Activated gamma-delta T cell treated with anti-CD3 and anti-CD28 coated beads, Interleukin-2, amount 50 U/mL, for 16 hours (primary cell): ENCODE measurements around the gene RAB39A.
"Not testable (repeated sequence)": the region's sequence is repeated elsewhere in the genome, so short reads cannot be mapped to it uniquely, and the experiment has no call there.

Experiments used
- DNase-seq: peaks from one replicate; pipeline ENCODE4 v3.0.0-alpha.2; 2020; ENCODE audit warnings: low read depth

RAB39A gene, protein sequence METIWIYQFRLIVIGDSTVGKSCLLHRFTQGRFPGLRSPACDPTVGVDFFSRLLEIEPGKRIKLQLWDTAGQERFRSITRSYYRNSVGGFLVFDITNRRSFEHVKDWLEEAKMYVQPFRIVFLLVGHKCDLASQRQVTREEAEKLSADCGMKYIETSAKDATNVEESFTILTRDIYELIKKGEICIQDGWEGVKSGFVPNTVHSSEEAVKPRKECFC

DNA sequence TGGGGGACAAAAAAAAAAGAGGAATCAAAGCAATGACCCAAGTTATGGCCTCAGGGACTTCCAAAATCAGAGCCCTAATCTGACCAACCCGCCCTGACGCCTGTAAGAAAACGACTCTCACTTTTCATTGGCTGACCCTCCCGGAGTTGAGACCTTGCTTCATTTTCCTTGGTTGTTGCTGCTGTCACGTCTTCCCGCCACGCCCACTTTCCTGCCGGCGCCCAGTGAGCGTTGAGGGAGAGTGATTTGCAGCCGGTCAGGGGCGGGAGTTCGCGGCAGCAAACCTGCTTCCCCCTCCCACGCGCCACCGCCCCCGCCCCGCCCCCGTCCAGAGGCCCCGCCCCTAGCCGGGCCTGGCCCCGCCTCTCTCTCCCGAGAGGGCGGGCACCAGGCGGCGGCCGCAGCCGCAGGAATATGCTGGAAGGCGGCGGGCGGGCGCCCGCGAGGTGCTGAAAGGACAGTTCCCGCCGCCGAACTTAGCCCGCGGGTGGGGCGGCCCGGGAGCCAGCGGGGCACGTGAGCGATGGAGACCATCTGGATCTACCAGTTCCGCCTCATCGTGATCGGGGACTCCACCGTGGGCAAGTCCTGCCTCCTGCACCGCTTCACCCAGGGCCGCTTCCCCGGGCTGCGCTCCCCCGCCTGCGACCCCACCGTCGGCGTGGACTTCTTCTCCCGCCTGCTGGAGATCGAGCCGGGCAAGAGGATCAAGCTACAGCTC, at the start of gene RAB39A:
TSS of gene RAB39A (plus strand) at position 403 of the 721 bp plus-strand sequence. CDS start at position 524, 121 bp downstream.
- peak; percentile 22 for DNase-seq

DNA sequence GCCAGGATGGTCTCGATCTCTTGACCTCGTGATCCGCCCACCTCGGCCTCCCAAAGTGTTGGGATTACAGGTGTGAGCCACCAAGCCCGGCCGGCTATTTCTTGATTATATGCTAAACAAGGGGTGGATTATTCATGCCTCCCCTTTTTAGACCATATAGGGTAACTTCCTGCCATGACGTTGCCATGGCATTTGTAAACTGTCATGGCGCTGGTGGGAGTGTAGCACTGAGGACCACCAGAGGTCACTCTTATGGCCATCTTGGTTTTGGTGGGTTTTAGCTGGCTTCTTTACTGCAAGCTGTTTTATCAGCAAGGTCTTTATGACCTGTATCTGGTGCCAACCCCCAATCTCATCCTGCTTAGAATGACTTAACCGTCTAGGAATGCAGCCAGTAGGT, 46.8 kb upstream of the RAB39A start:
- DNase-seq = not testable (repeated sequence)

DNA sequence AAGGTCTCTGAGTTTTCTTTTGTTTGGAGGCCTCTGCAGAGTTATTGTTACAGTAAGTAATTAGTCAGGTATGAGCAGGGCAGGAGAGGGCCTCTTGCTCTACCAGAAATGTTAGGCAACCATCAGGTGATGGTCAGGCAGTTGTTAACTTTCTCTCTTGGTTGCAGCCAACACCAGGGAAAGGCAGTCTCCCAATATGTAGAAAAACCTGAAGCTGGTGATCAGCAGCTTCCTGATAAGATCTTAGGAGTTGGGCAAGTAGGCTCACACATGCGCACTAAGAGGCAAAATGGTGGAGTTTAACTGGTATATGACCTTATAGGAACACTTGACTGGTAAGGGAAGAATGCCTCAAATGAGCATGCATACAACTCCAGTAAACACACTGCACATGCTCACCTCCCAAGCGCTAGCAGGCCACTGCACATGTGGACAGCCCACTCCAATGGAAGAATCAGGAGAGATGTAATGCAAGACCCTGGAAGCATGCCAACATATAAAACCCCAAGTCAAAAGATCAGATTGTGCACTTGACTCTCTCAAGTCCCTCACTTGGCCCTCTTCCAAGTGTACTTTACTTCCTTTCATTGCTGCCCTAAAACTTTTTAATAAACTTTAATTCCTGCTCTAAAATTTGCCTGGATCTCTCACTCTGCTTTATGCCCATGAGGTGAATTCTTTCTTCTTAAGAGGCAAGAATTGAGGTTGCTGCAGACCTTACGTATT, 46.0 kb upstream of the RAB39A start:
- DNase-seq = no peak

DNA sequence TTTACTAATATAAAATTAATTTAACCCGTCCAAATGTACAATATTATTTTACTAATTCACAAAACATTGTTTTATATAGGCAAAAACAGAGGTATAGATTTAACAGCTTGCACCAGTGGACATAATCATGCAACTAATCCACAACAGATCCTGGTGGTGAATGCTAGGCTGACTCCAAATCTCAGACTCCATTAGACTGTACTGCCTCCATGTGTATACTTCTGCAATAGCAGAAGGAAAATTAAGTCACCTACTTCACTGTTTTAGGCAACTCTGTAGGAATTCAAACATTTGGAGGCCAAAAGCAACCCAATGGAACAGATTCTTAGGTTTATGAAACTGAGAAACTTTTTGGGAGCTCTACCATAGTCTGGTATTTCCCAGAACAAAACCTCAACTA, 30.0 kb upstream of the RAB39A start:
- DNase-seq = no peak

DNA sequence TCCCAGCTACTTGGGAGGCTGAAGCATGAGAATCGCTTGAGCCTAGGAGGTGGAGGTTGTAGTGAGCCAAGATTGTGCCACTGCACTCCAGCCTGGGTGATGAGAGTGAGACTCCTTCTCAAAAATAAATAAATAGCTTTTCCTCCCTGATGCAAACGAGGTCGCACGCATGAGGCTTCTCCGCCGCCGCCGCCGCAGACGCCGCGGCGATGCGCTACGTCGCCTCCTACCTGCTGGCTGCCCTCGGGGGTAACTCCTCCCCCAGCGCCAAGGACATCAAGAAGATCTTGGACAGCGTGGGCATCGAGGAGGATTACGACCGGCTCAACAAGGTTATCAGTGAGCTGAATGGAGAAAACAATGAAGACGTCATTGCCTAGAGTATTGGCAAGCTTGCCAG, 20.0 kb upstream of the RAB39A start:
- no peak for DNase-seq

DNA sequence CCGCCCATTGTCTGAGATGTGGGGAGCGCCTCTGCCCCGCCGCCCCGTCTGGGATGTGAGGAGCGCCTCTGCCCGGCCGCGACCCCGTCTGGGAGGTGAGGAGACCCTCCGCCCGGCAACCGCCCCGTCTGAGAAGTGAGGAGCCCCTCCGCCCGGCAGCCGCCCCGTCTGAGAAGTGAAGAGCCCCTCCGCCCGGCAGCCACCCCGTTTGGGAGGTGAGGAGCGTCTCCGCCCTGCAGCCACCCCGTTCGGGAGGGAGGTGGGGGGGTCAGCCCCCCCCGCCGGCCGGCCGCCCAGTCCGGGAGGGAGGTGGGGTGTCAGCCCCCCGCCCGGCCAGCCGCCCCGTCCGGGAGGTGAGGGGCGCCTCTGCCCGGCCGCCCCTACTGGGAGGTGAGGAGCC, 15.8 kb upstream of the RAB39A start:
- not testable (repeated sequence) for DNase-seq

DNA sequence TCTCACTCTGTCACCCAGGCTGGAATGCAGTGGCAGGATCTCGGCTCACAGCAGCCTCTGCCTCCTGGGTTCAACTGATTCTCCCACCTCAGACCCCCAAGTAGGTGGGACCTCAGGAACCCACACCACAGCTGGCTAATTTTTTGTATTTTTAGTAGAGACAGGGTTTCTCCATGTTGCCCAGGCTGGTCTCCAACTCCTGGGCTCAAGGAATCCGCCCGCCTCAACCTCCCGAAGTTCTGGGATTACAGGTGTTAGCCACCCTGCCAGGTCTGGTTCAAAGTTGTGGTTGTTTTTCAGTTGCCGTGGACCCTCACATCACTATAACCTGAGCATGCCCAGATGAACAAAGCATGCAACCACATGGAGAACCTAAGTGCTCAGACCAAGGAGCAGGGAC, 13.0 kb upstream of the RAB39A start:
- DNase-seq = no peak

DNA sequence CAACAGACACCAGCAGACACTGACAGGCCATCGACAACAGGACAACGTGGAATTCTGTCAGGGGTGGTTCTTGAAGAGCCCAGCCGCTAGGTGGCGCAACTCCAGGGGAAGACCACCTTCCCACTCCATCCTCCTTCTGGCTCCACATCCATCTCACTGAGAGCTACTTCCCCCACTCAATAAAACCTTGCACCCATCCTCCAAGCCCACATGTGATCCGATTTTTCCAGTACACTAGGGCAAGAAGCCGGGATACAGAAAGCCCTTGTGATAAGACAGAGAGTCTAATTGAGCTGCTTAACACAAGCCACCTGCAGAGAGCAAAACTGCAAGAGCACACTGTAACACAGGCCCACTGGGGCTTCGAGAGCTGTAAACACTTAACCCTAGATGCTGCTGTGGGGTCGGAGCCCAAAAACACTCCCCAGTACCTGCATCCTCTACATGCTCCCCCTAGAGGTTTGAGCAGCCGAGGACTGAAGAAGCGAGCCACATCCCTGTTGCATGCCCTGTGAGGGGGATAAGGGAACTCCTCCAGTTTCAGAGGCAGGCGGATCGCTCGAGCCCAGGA, 11.5 kb upstream of the RAB39A start:
- DNase-seq = no peak

DNA sequence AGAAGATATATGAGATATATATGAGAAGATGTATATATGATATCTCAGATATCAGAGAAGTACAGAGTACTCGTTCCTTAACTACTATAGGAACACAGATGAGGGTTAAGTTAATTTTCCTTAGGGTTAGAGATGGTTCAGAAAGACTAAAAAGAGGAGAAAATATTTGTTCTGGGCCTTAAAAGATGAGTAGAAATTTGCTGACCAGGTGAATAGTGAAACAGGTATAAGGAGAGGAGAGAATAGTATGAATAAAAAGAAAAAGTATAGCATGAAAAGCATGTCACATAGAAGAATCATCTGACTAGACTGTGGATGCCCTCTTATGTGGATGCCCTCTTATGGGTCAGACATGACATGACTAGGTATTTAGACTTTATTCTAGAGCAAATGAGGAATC, 6.3 kb upstream of the RAB39A start:
- DNase-seq = no peak

DNA sequence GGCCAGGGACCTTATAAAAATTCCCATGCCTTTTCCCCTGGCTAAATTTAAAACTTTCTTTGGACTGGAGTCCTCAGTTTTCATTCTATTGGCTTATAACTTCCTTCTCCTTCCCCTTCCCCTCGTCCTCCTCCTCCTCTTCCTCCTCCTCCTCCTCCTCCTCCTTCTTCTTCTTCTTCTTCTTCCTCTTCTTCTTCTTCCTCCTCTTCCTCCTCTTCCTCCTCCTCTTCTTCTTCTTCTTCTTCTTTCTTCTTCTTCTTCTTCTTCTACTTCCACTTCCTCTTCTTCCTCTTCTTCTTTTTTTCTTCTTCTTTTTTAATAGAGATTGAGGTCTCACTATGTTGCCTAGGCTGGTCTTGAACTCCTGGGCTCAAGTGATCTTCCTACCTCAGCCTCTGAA, 4.7 kb upstream of the RAB39A start:
- DNase-seq = not testable (repeated sequence)

DNA sequence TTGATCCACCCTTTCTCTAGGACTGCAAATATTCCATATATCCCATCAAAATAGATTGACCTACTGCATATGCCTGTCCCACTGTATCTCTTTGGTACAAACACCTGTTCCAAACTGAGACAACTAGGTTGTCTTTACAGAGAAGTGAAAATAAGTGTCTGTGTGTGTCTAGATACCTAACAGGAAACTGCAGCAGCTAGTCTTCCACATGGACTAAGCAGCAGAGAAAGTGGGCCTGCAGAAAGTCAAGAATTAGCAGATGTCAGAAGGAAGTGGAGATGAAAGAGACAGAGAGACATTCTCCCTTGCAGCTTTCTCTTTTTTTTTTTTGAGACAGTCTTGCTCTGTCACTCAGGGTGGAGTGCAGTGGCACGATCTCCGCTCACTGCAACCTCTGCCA, 3.9 kb upstream of the RAB39A start:
- no peak for DNase-seq

DNA sequence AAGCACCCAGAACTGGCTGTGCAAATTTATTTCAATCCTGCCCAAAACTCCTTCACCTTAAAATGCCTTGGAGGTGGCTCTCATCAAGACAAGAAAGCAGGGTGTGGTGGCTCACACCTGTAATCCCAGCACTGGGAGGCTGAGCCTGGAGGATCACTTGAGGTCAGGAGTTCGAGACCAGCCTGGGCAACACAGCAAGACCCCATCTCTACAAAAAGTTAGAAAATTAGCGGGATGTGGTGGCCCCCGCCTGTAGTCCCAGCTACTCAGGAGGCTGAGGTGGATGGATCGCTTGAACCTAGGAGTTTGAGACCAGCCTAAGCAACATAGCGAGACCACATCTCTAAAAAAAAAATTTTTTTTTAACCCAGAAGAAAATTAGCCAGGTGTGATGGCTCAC, 689 bp upstream of the RAB39A start:
- no peak for DNase-seq

DNA sequence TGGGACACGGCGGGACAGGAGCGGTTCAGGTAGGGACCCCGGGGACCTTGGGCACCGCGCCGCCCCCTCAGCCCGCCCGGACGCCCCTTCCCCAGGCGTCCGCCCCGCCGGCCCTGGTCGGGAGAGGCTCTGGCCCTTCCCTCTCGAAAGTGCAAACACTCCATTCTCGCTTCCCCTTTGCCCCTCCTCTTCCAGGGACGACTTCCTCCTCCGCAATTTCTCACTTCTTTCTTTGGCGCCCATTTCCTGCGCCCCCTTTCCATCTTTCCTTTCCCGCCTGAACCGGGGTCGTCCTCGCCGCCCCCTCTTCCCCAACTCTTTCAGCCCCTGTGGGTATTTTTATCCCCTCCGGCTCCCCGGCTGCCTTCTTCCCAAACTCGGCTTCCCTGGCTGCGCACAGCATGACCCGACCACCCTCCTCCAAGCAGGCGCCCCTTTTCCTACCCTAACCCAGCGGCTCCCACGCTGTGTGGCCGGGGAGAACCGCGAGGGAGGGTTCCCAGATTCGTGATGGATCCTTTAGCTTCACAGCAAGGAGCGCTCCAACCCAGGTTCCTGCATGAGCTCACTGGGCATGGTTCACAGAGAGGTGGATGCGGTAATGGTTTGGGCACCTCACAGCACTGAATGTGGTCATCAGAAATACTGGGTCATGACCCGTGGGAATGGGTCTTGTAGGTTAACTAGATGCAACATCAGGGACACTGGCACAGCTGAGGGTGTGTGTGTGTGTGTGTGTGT, 689 bp downstream of the RAB39A start:
- DNase-seq = no peak

DNA sequence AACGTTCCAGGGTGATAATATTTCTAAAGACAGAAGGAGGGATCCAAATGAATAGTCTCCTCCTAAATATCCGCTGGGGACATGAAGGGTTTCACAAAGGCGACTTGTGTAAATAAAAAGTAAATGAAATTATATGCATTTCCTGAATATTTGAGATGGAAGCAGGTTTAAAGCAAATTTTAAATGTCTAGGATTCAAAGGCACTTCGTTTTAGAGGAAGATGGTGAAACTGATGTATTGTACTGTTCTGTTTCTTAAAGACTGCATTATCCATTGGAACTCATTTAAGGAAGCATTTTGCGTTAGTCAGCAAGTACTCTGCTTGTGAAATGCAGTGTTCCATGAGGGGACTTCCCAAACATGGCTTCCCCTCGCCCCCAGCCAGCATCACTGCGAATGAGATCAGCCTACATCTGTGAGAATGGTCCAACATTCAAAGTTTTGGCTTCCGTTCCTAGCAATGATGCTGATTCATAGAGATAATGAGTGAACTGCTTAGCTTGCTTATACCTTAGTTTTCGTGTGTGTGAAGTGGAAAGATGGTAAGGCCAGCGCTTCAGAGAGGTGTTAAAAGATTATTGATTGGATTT, 1.5 kb downstream of the RAB39A start:
- DNase-seq = no peak

DNA sequence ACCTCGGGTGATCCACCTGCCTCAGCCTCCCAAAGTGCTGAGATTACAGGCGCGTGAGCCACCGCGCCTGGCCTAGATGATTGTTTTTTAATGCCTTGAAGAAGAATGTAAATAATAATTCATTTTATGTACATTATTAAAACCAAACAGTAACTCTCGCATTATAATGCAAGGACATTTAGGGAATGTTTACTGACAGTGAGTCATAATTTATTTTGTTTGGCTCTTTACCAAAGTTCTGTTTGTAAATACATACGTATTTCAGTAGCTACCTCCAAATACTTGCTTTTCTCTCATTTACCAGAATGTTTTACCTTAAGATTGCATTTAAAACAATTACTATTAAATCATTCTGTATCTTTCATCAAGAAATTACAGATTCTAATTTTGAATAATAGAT, 3.0 kb downstream of the RAB39A start:
- no peak for DNase-seq

DNA sequence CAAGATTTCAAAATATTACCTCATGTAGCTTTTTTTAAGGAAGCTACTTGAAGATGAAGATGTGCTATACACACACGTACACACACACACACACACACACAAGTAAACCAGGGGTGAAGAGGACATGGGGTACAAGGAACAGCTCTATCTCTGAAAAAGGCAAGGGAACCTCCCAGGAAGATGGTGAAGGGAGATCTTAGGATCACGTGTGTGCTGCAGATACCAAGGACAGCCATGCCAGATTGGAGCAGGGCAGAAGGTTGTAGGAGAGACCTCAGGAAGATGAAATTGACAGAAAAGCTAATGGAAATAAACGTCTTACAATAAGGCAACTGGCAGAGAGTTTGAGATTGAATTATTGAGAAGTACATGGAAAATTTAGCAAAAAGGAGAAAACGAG, 19.7 kb downstream of the RAB39A start:
- no peak for DNase-seq

DNA sequence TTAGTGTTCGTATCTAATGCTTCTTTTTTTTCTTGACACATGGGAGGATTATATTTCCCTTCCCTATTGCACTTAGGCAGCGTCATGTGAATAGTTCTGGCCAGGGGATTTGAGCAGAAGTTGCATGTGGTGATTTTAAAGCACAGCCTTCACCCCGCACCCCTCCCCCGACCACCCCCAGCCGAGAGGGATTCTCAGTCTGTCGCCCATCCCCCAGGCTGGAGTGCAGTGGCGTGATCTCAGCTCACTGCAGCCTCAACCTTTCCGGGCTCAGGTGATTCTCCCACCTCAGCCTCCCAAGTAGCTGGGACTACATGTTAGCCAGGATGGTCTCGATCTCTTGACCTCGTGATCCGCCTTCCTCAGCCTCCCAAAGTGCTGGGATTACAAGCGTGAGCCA, 20.1 kb downstream of the RAB39A start:
- not testable (repeated sequence) for DNase-seq

DNA sequence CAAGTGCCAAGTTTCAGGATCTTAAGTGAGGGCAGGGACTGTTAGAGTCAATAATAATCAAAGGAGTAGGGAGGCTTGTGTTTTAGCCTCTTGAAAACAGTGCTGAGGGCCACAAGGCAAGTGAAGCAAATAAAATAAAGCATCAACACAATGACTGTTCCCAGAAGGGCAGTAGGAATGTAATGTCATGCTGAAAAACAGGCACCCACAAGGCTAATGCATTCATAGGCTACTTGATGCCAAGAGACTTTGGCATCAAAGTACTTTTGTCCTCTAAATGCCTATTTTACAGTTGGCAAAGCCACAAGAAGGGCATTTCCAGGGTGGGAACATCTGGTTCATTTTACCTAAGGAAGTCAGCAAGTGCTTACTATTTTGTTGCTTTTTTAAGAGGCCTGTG, 22.9 kb downstream of the RAB39A start:
- DNase-seq = no peak

DNA sequence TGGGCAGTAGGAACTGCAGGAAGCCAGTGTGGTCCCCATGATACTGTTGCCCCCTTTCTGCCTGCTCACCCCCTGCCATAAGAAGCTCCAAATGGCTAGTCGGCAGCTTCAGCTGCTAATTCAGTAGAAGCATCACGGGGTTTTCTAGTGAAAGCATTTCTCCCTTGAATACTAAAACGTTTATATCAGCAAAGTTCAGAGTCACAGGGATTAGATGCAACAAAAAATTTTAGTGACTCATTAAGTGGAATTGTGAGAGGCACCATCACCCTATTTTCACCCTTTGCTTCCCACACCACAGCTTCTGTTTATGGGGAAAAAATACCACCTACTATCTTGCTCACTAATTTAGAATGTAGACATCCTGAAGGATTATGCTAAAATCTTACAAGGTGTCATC, 25.2 kb downstream of the RAB39A start:
- DNase-seq = no peak

DNA sequence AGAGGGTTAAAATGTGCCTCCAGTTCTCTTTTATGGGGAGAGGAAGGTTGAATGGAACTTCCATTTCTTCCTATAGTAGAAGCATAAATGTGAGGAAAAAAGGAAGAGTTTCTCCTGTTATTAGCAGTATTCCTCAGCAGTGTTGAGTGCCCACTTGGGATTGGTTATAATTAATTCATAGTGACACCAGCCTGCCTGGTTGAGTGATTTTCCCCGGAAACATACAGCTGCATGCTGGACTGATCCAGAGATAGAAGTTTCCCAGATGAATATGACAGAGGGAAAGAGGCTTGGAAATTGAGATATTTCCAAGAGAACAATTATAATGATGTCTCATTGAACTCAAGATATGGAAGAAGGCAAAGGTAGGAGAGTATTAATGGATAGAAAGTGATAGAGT, 28.3 kb downstream of the RAB39A start:
- no peak for DNase-seq

DNA sequence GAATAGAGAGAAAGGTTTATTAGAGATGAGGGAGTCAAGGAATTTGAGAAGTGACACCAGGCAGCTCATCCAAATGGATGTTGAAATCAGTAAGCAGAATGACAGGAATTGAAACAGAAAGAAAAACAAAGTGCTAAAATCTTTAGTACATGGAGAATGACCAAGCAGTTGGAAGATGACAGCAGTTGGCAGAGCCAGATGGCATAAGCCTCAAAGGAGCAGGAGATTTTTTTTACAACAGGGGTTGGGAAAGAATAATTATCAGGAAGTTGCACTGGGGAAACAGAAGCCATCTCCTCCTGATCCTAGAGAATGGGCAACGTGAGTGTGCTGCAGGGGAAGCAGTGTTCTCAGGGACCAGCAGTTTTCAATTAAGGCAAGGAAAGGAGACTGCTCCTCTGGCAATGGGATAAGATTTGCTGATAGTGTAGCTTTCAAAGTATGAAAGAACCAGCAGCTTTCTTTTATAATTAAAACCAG, 28.9 kb downstream of the RAB39A start:
- DNase-seq = no peak

DNA sequence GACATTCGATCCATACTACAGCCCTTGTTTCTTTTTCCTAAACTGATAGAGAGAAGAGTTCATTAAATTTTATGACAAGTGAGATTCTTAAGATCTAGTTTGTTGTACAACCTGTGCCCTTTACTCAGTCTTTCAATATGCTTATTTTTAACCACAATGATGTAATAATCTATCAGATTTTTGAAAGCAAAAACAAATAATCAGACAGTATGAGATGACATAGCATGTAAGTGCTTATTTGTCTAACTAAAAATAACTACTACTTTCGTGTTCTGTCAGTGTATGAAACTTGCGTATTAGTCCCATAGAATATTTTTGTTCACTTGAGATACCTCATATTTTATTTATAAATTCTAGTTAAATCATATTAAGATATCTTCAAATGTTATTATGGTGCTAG, 33.2 kb downstream of the RAB39A start:
- no peak for DNase-seq
